Muscle layer of colon (tissue), 2 donors: ENCODE measurements around the gene CXCL12.
A peak's percentile ranks its signal among the peaks of the same experiment; 100 is the strongest.

ENCODE experiments used
- H3K27ac ChIP-seq: one replicate; pipeline ENCODE4 v1.7.0; 2013; ENCODE audit warnings: low read depth, mild to moderate bottlenecking, low read length, moderate library complexity
- H3K27me3 ChIP-seq, 2 donors: one replicate each; pipeline ENCODE4 v1.7.0; 2013; ENCODE audit warnings: low read length in 2 of 2, mild to moderate bottlenecking in 2 of 2; ENCODE audit not compliant: insufficient read depth in 2 of 2, control insufficient read depth in 1 of 2
- H3K36me3 ChIP-seq: one replicate; pipeline ENCODE4 v1.7.0; 2013; ENCODE audit warnings: mild to moderate bottlenecking, low read length; ENCODE audit not compliant: insufficient read depth
- H3K4me1 ChIP-seq: one replicate; pipeline ENCODE4 v1.7.0; 2013; ENCODE audit warnings: mild to moderate bottlenecking, low read length; ENCODE audit not compliant: insufficient read depth
- H3K4me3 ChIP-seq, 2 donors: one replicate each; pipeline ENCODE4 v1.7.0; 2013; ENCODE audit warnings: low read length in 2 of 2, low read depth in 1 of 2, mild to moderate bottlenecking in 1 of 2, moderate library complexity in 1 of 2
- H3K9ac ChIP-seq: one replicate; pipeline ENCODE4 v1.7.0; 2013; ENCODE audit warnings: low read length
- H3K9me3 ChIP-seq: one replicate; pipeline ENCODE4 v1.7.0; 2013; ENCODE audit warnings: mild to moderate bottlenecking, low read length
- donor health status: abdominal sarcoma.
- donor health status: Adenocarcinoma of cecum.

CXCL12 gene

GRCh38 chr10:44385026-44385695, at the start of gene CXCL12:
CXCL12 (minus strand) TSS chr10:44385097; CDS start chr10:44385005, 92 bp downstream.
- no peaks in the 10 kb centered on the region for H3K4me1 ChIP-seq

DNA sequence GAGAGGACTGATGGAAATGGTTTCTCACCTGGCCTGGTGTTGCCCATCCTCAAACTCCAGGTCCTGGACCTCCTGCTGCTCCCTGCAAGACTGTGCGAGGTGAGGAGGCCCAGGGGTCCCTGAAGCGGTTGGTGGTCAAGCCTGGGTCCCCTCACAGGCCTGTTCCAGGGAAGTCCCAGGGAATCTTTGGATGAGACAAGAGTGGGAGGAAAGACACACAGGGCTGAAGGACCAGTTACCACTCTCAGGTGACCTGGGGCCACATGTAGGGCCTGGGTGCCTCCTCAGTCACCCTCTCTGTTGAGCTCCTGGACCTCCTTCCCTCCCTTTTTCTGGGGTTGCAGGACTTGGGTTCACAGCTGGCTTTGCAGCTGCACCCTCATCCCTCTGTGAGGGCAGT, 42.6 kb upstream of the CXCL12 start:
- no peaks in the 10 kb centered on the region for H3K27me3 ChIP-seq
- no peaks in the 10 kb centered on the region for H3K4me1 ChIP-seq
- no peaks in the 10 kb centered on the region for H3K9me3 ChIP-seq
- no peak overlapping the region for H3K9ac ChIP-seq
- no peak overlapping the region for H3K4me3 ChIP-seq
- no peaks in the 10 kb centered on the region for H3K36me3 ChIP-seq
- no peak overlapping the region for H3K27ac ChIP-seq

More at GRCh38 chr10:44385026-44385695, at the start of gene CXCL12:
- Histone ChIP-seq H3K27me3 (peaks cover 0 to 30% of the 10 kb centered on the region in 2 donors), H3K9me3 (no peaks in the 10 kb centered on the region), H3K36me3 (no peaks in the 10 kb centered on the region), H3K4me3 (peak within 1 kb of the TSS; percentile 55 to 79), H3K9ac (no peak within 1 kb of the TSS), H3K27ac (peak within 1 kb of the TSS; percentile 34)

DNA sequence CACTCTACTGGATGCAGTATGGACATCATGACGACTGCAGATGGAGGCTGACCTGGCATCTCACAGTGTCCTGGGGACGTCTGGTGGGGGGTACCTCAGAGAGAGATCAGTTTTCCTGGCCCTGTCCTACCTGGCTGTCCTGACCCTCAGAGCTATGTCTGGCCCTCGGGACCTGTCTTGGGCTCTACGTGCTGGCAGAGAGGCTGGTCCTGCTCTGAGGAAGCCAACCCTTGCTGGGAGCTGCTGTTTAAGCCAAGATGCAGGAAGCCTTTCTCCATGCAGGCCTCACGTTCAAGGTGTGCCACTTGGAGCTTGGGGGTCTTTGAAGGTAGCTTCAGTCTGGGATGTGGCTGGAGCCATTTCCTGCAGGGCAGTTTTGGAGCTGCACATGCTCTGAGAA, 42.1 kb upstream of the CXCL12 start:
- no peak overlapping the region for H3K27ac ChIP-seq
- H3K9me3 ChIP-seq, result no peaks in the 10 kb centered on the region
- no peak overlapping the region for H3K4me3 ChIP-seq
- no peaks in the 10 kb centered on the region for H3K27me3 ChIP-seq
- no peak overlapping the region for H3K9ac ChIP-seq
- H3K36me3 ChIP-seq, result no peaks in the 10 kb centered on the region
- H3K4me1 ChIP-seq, result no peaks in the 10 kb centered on the region

DNA sequence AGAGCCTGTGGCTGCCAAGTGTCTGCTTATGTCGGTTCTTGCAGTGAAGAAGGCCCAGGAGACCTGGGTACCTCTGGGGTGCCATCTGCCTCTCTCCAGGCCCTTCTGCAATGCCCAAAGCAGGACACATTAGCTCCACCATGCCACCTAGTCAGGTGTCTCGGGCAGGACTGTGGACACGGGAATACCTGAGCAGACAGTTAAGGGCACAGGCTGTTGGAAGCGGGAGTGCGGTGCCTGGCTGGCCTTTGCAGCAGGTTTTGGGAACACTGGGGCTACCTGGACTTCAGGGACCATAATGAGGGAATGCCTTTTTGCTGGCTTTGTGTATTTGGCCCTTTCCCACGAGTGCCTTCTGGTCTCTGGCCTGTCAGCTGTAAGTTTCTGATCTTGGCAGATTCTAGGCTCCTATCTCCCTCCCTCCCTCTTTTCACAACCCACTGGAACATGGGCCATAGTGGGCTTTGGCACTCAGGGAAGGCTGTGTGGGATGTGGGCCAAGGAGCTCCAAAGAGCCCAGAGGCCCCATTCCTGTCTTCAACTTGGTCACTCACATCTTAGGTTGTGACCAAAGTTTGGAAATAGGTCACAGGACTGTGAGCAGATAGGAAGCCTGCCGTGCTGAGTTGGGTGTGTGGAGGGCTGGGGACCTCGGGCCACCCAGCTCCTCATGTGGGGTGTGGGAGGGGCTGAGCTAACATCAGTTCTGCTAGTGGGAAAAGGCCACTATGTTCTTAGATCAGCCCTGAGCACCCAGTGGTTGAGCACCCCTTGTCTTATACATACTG, 41.5 kb upstream of the CXCL12 start:
- Histone ChIP-seq H3K9me3 (no peaks in the 10 kb centered on the region), H3K27ac (no peak overlapping the region), H3K4me3 (no peak overlapping the region), H3K9ac (no peak overlapping the region), H3K36me3 (no peaks in the 10 kb centered on the region), H3K4me1 (no peaks in the 10 kb centered on the region), H3K27me3 (no peaks in the 10 kb centered on the region)

- Histone ChIP-seq H3K27ac (no peak overlapping the region), H3K9ac (no peak overlapping the region), H3K27me3 (no peaks in the 10 kb centered on the region), H3K36me3 (no peaks in the 10 kb centered on the region), H3K9me3 (no peaks in the 10 kb centered on the region), H3K4me1 (no peaks in the 10 kb centered on the region), H3K4me3 (no peak overlapping the region)
These were observed 40.6 kb upstream of the CXCL12 start for GRCh38 chr10:44425466-44425865.

- no peak overlapping the region for H3K27ac ChIP-seq
- no peak overlapping the region for H3K9ac ChIP-seq
- H3K4me3 ChIP-seq, result no peak overlapping the region
- no peaks in the 10 kb centered on the region for H3K9me3 ChIP-seq
- H3K27me3 ChIP-seq, result no peaks in the 10 kb centered on the region
- no peaks in the 10 kb centered on the region for H3K36me3 ChIP-seq
- no peaks in the 10 kb centered on the region for H3K4me1 ChIP-seq
These were observed 40.1 kb upstream of the CXCL12 start for GRCh38 chr10:44424957-44425356.

DNA sequence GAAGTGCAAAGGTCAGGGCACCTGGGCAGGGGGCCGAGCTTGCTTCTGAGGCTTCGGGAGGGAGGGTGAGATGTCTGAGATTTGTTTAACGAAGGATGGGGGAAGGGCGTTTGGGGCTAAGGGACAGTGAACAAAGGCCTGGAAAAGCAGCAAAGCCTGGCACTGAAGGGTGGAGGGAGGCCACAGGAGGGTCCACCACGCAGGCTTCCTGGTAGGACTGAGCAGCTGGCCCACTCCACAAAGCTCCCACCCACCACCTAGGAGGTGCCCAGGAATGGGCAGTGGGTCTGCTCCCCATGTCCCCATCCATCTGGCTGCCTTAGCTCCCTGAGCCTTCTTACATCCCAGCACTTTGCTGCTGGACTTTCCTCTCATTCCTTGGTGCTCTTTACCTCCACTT, 39.4 kb upstream of the CXCL12 start:
- no peaks in the 10 kb centered on the region for H3K9me3 ChIP-seq
- H3K9ac ChIP-seq, result no peak overlapping the region
- H3K4me1 ChIP-seq, result no peaks in the 10 kb centered on the region
- H3K36me3 ChIP-seq, result no peaks in the 10 kb centered on the region
- H3K4me3 ChIP-seq, result no peak overlapping the region
- no peaks in the 10 kb centered on the region for H3K27me3 ChIP-seq
- no peak overlapping the region for H3K27ac ChIP-seq

- H3K36me3 ChIP-seq, result no peaks in the 10 kb centered on the region
- H3K4me1 ChIP-seq, result no peaks in the 10 kb centered on the region
- H3K27ac ChIP-seq, result no peak overlapping the region
- H3K9ac ChIP-seq, result no peak overlapping the region
- H3K9me3 ChIP-seq, result no peaks in the 10 kb centered on the region
- H3K27me3 ChIP-seq, result no peaks in the 10 kb centered on the region
- no peak overlapping the region for H3K4me3 ChIP-seq
These were observed 37.7 kb upstream of the CXCL12 start for GRCh38 chr10:44422570-44423101.

GRCh38 chr10:44422153-44422552, 37.3 kb upstream of the CXCL12 start:
- Histone ChIP-seq H3K27me3 (no peaks in the 10 kb centered on the region), H3K4me1 (peaks cover 2% of the 10 kb centered on the region), H3K27ac (no peak overlapping the region), H3K4me3 (no peak overlapping the region), H3K9me3 (no peaks in the 10 kb centered on the region), H3K9ac (no peak overlapping the region), H3K36me3 (no peaks in the 10 kb centered on the region)

DNA sequence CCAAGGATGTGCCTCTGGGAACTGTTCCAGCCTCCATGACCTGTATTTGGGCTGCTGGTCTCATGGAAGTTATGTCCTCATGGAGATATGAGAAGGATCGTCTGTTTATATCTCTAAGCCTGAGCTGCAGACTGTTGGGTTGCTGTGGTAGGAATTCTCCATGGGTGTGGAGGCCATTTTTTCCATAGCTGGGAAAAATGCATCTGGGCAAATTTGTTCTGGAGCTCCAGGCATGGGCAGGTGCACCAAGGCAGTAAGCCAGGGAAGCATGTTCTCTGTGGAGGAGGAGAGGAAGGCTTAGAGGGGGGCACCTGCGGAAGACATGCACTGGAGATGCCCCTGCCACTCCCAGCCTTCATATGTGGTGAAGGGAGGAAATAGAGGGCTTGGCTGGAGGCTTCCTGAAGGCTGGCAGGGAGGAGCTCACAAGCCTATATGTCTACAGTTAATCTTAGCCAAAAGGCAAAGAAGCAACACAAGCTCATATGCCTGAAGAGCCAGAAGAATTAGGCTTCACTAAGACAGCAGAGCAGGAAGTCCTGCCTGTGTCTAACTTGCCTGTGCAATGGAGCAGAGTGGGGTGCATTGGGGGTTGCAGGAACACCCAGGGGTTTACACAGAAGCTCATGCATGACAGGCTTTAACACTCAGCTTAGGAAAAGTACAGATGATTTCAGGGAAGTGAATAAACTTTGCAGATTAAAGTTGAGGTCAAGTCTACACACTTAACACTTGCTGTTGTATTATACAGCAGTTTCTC, 35.1 kb upstream of the CXCL12 start:
- no peaks in the 10 kb centered on the region for H3K27me3 ChIP-seq
- H3K27ac ChIP-seq, result no peak overlapping the region
- no peaks in the 10 kb centered on the region for H3K9me3 ChIP-seq
- no peaks in the 10 kb centered on the region for H3K36me3 ChIP-seq
- H3K4me1 ChIP-seq, result peaks cover 13% of the 10 kb centered on the region
- H3K9ac ChIP-seq, result no peak overlapping the region
- no peak overlapping the region for H3K4me3 ChIP-seq

- H3K4me3 ChIP-seq, result no peak overlapping the region
- no peaks in the 10 kb centered on the region for H3K36me3 ChIP-seq
- H3K27ac ChIP-seq, result no peak overlapping the region
- no peaks in the 10 kb centered on the region for H3K9me3 ChIP-seq
- H3K9ac ChIP-seq, result no peak overlapping the region
- no peaks in the 10 kb centered on the region for H3K27me3 ChIP-seq
- peaks cover 13% of the 10 kb centered on the region for H3K4me1 ChIP-seq
These were observed 33.7 kb upstream of the CXCL12 start for GRCh38 chr10:44418637-44419036.
